OCI-LY1 (cell line): Measurements from ENCODE around the gene CDC37.

Experiments
- H2AFZ ChIP-seq: fragments of 200-600 bp; sonication (generic), shearing (Covaris generic); 2 replicates; pipeline ENCODE4 v1.6.0; 2014; ENCODE audit warnings: antibody characterized with exemption, mild to moderate bottlenecking, low read length
- H3F3A ChIP-seq: fragments of 200-600 bp; sonication (generic), shearing (Covaris generic); 2 replicates; pipeline ENCODE4 v1.6.0; 2014; ENCODE audit warnings: mild to moderate bottlenecking, antibody characterized with exemption, low read length, moderate library complexity; ENCODE audit not compliant: insufficient read depth
- H3K27ac ChIP-seq: fragments of 200-600 bp; sonication (generic); 2 replicates; pipeline ENCODE4 v1.5.1; 2014; ENCODE audit warnings: low read length, mixed run types, mild to moderate bottlenecking, low read depth; ENCODE audit not compliant: poor library complexity, severe bottlenecking
- H3K27me3 ChIP-seq: fragments of 200-600 bp; sonication (generic); 2 replicates; pipeline ENCODE4 v1.6.0; 2014; ENCODE audit warnings: antibody characterized with exemption, mild to moderate bottlenecking, low read length, moderate library complexity; ENCODE audit not compliant: insufficient read depth
- H3K36me3 ChIP-seq: fragments of 200-600 bp; sonication (generic); 2 replicates; pipeline ENCODE4 v1.6.1; 2014; ENCODE audit warnings: mild to moderate bottlenecking, antibody characterized with exemption, low read length, moderate library complexity, mixed read lengths; ENCODE audit not compliant: insufficient read depth
- H3K4me1 ChIP-seq: fragments of 200-600 bp; sonication (generic); 2 replicates; pipeline ENCODE4 v1.5.1; 2014; ENCODE audit warnings: mild to moderate bottlenecking, low read length, moderate library complexity; ENCODE audit not compliant: insufficient read depth, severe bottlenecking
- H3K4me2 ChIP-seq: fragments of 200-600 bp; sonication (generic), shearing (Covaris generic); 2 replicates; pipeline ENCODE4 v1.6.1; 2014; ENCODE audit warnings: low read length
- H3K4me3 ChIP-seq: fragments of 200-600 bp; sonication (generic); 2 replicates; pipeline ENCODE4 v1.5.1; 2014; ENCODE audit warnings: low read length, low read depth, mild to moderate bottlenecking, mixed read lengths; ENCODE audit not compliant: poor library complexity, severe bottlenecking
- H3K79me2 ChIP-seq: fragments of 200-600 bp; shearing (Covaris generic); 2 replicates; pipeline ENCODE4 v1.6.1; 2016; ENCODE audit warnings: mixed run types, low read length, mixed read lengths; ENCODE audit not compliant: insufficient read depth
- H3K9ac ChIP-seq: fragments of 200-600 bp; sonication (generic), shearing (Covaris generic); 2 replicates; pipeline ENCODE4 v1.6.1; 2014; ENCODE audit warnings: mild to moderate bottlenecking, low read length, mixed read lengths
- H3K9me2 ChIP-seq: fragments of 200-600 bp; sonication (generic), shearing (Covaris generic); 2 replicates; pipeline ENCODE4 v1.6.1; 2014; ENCODE audit warnings: low read depth, mild to moderate bottlenecking, low read length, mixed read lengths
- H3K9me3 ChIP-seq: fragments of 200-600 bp; shearing (Covaris generic); 2 replicates; pipeline ENCODE4 v1.6.1; 2014; ENCODE audit warnings: low read length, mixed read lengths
- H4K20me1 ChIP-seq: fragments of 200-600 bp; sonication (generic), shearing (Covaris generic); 2 replicates; pipeline ENCODE4 v1.6.0; 2016; ENCODE audit warnings: mild to moderate bottlenecking, low read length; ENCODE audit not compliant: insufficient read depth
- CTCF ChIP-seq: fragments of 200-600 bp; sonication (generic), shearing (Covaris generic); IDR thresholded peaks from 2 replicates; pipeline ENCODE4 v1.5.1; 2017; ENCODE audit warnings: mild to moderate bottlenecking, antibody characterized with exemption, low read length, moderate library complexity, mixed read lengths
- EZH2 ChIP-seq: fragments of 200-600 bp; sonication (generic), shearing (Covaris generic); IDR thresholded peaks from 2 replicates; pipeline ENCODE4 v1.8.0; 2017; ENCODE audit warnings: borderline replicate concordance, mixed run types, mild to moderate bottlenecking, antibody characterized with exemption, low read length, moderate library complexity, mixed read lengths

Gene CDC37

GRCh38 chr19:10420444-10421239 lies 17.3 kb upstream of the CDC37 start, which contains the start of gene PDE4A:
PDE4A (plus strand) TSS chr19:10420538; CDS start chr19:10420765, 227 bp downstream.
- H4K20me1 ChIP-seq = no peaks in the 10 kb centered on the region
- H3K27ac ChIP-seq = no peak within 1 kb of the TSS
- no peak within 1 kb of the TSS for H2AFZ ChIP-seq
- H3K36me3 ChIP-seq = no peaks in the 10 kb centered on the region
- TF ChIP-seq EZH2 (no peak), CTCF (peak; percentile 51)
- peak within 1 kb of the TSS; percentile 56 for H3K4me2 ChIP-seq
- peak within 1 kb of the TSS; percentile 52 for H3K4me3 ChIP-seq
- H3K27me3 ChIP-seq = peaks cover 6% of the 10 kb centered on the region; the same call in 1 of the 2 replicates
- H3K9ac ChIP-seq = peak within 1 kb of the TSS; percentile 43; the same call in 1 of the 2 replicates
- no peaks in the 10 kb centered on the region for H3F3A ChIP-seq
- no peaks in the 10 kb centered on the region for H3K9me3 ChIP-seq
- no peaks in the 10 kb centered on the region for H3K79me2 ChIP-seq
- peaks cover 31% of the 10 kb centered on the region for H3K4me1 ChIP-seq
- no peaks in the 10 kb centered on the region for H3K9me2 ChIP-seq

GRCh38 chr19:10419646-10420443 lies 16.5 kb upstream of the CDC37 start:
- H3K4me1 ChIP-seq = peaks cover 28% of the 10 kb centered on the region
- H3K27ac ChIP-seq = no peak overlapping the region
- peak overlapping the region; percentile 52 for H3K4me3 ChIP-seq
- H3F3A ChIP-seq = no peaks in the 10 kb centered on the region
- no peaks in the 10 kb centered on the region for H3K79me2 ChIP-seq
- H3K9me2 ChIP-seq = no peaks in the 10 kb centered on the region
- peaks cover 6% of the 10 kb centered on the region; the same call in 1 of the 2 replicates for H3K27me3 ChIP-seq
- no peak overlapping the region for H2AFZ ChIP-seq
- H3K9me3 ChIP-seq = no peaks in the 10 kb centered on the region
- H3K9ac ChIP-seq = peak overlapping the region; percentile 43; the same call in 1 of the 2 replicates
- TF ChIP-seq CTCF (no peak), EZH2 (no peak)
- no peaks in the 10 kb centered on the region for H3K36me3 ChIP-seq
- H3K4me2 ChIP-seq = peak overlapping the region; percentile 56
- H4K20me1 ChIP-seq = no peaks in the 10 kb centered on the region

GRCh38 chr19:10419200-10419645 lies 15.9 kb upstream of the CDC37 start:
- H3K4me2 ChIP-seq = peak overlapping the region; percentile 56
- H3K4me1 ChIP-seq = peaks cover 22% of the 10 kb centered on the region
- peaks cover 6% of the 10 kb centered on the region; the same call in 1 of the 2 replicates for H3K27me3 ChIP-seq
- no peaks in the 10 kb centered on the region for H3F3A ChIP-seq
- no peaks in the 10 kb centered on the region for H3K79me2 ChIP-seq
- peak overlapping the region; percentile 52 for H3K4me3 ChIP-seq
- TF ChIP-seq EZH2 (no peak), CTCF (no peak)
- no peak overlapping the region for H2AFZ ChIP-seq
- peak overlapping the region; percentile 43; the same call in 1 of the 2 replicates for H3K9ac ChIP-seq
- H4K20me1 ChIP-seq = no peaks in the 10 kb centered on the region
- no peak overlapping the region for H3K27ac ChIP-seq
- no peaks in the 10 kb centered on the region for H3K36me3 ChIP-seq
- no peaks in the 10 kb centered on the region for H3K9me3 ChIP-seq
- no peaks in the 10 kb centered on the region for H3K9me2 ChIP-seq
